HG03280 (cell line): ENCODE results near the gene OSBPL5.

ENCODE experiments used
- ATAC-seq: cut with Tn5 transposase; IDR thresholded peaks from one replicate; pipeline ENCODE4 v1.9.1; 2021; ENCODE audit warnings: mild to moderate bottlenecking, moderate library complexity; ENCODE audit not compliant: unreplicated experiment

The OSBPL5 gene

DNA sequence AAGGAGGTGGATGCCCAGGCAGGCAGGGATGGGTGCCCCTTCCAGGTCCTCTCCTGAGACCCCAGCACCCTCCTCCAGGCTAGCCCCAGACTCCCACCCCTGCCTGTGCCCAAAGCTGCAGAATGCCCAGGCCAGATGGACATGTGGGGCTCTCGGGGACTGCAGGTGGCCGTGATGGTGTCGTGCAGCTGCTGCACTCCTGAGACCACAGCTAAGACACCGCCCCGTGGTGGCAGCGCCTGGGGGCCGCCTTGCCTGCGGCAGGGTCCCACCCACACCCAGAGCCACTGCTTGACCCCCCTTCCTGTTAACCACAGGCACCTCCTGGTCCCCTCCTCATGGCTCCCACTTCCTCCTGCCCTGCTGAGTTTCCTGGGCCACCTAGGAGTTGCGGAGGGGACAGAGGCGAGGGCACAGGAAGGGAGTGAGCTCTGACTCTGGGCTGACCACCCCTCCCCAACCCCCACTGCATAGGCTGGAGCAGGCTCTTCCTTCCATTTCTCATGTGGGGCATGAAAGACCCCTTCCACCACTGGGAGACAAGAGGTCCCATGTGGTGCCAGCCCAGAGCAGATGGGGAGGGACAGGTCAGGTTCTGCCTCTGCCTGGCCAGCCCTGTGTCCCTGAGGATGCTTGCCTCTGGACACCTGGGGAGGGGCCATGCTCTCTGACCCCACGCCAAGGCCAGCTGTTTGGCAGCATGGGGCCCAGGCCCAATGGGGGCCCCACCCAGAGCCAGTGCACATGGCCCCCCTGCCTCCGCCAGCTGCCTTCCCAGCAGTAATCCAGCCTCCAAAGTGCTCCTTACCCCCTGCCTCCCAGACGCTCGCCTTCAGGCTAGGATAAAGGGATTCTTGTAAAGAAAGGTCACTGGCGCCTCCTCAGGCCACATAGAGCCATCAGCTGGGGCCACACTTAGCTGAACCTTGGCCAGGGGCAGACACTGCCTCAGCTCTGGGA is 29.3 kb downstream of the OSBPL5 start:
- ATAC-seq, result no peak

DNA sequence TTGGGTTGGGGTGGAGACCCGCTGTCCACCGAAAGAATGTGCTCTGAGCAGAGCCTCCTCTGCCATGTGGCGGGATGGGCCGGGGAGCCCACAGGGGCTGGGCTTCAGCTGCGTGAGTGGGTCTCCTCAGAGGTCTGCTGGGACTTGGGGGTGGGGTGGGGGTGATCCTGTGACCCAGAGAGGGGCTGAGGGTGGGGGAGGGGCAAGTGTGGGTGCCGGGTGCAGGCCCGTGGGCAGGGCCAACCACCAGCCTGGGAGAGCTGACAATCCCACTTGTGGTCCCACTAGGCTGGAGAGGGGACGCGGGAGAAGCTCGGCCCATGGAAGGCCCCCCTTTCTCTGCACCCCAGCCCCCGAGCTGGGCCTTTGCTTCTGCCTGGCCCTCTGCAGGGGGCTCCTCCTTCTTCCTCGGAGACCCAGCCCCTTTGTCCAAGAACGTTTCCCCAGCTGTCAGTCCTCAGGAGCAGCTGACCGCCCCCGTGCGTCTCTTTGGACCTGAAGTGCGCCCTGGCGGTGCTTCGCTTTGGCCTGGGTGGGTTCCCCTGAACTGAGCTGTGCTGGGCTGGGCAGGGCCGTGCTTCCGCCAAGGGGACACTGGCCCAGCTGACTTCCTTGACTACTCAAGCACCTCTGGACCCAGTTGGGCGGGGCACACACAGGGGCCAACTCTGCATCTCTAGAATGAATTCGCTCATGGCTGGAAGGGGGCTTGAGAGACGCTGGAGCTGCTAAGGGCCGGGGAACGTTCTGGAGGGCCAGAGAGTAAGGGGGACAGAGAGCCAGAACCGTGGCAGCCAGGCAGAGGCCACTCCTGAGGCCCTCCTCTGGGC is 30.2 kb downstream of the OSBPL5 start:
- no peak for ATAC-seq

DNA sequence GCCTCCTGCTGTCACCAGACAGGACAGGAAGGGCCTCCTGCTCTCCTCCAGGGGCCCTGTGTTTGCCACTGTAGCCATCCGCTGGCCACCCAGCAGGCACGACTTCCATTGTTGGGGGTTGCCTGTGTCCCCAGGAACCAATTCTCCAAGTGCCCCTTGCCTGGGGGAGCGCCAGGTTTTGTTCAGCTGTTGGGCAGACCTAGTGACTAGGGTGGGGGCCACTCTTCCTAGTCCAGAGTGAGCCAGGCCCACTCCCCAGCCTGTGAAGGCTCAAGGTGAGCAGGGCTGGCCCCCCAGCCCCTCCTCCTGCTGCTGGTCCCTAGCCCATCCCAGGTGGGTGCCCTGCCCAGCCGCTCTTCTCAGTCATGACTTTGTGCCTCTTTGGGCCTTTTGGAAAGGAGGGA is 30.9 kb downstream of the OSBPL5 start:
- no peak for ATAC-seq

DNA sequence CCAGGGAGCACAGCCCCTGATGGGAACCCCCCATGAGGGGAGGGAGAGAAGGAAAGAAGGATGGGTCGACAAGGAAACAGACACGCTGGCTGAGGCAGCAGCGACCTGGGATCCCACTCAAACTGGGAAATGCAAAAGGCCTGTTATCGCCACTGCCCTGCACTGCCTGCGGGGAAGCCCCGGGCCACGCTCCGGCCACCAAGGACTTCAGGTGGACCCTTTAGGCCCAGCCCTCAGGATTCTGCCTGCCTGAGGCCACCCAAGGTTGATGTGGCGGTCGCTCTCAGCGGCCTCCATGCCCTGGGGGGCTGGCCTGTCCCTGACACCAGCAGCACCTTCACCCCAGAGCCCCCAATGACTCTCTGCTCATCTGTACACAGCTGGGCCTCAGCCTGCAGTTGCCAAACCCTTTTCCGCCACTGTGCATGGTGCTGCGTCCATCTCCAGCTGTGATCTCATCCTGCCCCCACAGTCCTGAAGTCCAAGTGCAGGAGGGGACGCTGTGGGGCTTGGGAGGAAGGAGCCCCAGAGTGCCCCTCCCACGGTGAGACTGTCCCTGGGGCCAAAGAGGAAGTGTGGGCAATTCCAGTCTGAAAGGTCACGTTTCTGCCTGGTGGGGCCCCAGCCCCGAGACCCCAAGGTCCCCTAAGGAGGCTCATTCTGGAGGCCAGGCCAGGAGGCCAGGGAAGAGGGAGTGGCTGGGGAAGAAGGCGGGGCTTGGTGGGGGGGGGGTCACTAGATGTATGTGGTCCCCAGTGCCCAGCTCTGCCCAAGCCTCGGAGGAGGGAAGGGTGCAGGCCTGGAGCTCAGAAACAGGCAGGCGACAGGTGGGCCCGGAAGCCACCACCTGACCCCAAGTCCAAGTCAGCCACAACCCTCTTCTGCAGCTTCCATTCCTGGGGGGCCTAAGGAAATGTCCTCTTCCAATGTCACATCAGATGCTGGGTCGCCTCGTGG is 31.6 kb downstream of the OSBPL5 start:
- ATAC-seq, result no peak

DNA sequence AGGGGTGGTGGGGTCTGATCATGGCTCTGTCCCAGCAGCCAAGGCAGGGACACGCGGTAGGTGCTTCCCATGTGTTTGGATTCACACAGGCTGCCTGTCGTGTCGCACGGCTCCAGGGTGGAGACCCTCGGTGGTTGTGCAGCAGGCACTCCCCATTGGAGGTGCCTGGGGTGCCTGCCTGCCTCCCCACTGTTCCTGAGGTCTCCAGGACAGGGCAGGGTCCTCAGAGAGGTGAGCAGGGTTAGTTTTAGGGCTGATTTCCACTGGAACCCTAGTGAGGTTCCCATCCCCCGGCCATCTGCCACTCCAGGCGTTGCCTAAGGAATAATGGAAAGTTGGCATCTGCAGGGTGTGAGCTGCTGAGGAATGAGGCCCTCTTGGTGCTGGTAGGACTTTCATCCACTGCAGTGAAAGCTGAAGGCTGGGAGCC is 32.3 kb downstream of the OSBPL5 start:
- no peak for ATAC-seq

DNA sequence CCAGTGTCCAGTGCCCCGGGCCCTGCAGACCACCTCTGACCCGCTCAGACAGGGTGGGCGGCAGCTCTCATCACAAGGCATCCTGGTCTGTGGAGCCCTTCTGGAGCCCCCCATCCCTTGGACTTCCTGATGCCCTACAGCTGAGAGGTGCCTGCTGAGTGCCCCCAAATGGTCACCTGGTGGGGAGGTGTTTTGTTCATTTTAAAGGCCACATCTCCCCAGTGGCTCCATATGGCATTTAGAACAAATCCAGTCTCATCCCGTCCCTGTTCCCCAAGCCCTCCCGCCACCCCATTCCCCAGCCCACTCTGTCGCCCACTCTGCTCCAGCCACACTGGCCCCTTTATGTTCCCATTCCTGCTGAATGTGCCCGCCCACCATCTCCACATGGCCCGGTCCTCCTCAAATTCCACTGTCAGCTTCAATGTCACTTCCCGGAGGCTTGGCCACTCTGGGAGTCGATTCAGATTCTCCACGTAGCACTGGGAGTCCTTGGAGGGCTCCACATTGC is 32.8 kb downstream of the OSBPL5 start:
- no peak for ATAC-seq

DNA sequence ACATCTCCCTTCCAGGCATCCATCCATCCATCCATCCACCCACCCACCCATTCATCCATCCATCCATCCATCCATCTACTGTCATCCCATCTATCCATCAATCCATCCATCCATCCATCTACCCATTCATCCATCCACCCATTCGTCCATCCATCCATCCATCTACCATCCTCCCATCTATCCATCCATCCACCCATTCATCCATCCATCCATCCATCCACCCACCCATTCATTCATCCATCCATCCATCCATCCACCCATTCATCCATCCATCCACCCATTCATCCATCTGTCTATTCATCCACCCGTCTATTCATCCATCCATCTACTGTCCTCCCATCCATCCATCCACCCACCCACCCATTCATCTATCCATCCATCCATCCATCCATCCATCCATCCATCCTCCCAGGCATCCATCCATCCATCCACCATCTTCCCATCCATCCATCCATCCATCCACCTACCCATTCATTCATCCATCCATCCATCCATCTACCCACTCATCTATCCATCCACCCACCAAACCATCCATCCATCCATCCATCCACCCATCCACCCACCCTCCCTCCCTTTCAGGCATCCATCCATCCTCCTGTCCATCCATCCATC is 33.7 kb downstream of the OSBPL5 start:
- no peak for ATAC-seq

DNA sequence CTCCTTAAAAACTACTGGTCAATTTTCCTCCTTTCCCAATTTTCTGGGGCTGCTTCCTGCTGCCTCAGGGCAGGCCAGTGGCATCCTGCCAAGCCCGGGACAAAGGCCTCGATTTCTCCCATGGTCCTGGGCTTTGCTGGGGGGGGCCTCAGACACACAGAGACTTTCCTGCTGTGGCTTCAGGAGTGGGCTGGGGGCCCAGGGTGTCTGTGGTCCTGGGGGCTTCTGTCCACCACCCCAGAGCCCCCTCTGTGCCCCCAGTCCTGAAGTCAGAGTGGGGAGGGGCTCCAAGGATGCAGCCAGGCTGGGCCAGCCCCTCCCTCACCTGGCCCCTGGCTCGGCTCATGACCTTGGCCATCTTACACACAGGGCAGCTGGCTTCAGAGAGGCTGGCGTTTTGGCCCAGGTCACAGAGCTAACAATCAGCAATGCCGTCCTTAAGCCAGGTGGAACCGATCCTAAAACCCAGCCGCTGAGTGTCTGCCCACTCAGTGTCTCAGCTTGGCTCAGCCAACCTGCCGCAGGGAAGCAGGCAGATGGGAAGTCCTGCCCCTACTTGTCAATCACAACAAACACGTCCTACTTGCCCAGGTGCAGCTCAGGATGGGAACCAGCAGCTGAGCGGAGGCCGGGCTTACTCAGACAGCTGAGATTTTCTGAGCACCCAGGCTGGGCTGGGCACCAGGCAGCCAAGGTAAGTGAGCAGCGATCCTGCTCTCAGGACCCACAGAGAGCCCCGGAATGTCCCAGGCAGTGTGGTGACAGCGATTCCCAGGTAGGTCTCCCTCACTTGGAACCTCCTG is 34.6 kb downstream of the OSBPL5 start:
- no peak for ATAC-seq

DNA sequence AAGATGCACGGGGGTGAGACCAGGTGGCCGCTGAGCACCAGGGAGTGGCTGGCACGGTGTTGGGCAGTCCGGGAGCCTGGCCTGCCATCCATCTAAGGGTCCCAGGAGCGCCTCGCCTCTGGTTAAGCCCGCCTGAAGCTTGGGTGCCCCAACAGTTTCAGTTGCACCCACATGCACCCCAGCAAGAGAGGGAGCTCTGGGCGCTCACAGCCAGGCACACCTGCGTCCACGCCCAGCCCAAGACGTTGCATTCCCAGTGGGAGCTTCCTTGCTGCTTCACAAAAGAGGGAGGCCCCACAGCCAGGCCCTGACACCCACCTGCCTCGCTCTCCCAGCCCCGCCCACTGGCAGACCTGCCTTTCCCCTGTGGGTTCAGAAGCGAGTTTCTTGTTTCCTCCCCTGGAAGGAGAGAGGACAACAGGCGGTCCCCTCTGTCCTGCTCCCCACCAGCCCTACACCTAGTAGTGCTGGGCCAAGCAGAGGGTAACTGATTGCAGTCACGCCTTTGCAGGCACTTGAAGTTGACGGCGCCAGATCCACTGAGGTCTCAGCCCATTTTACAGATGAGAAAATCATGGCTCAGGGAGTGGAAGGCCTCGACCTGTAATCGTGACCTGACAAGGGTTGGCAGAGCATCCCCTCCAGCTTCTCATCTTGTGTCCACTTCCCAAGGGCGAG is 35.4 kb downstream of the OSBPL5 start:
- ATAC-seq, result no peak

DNA sequence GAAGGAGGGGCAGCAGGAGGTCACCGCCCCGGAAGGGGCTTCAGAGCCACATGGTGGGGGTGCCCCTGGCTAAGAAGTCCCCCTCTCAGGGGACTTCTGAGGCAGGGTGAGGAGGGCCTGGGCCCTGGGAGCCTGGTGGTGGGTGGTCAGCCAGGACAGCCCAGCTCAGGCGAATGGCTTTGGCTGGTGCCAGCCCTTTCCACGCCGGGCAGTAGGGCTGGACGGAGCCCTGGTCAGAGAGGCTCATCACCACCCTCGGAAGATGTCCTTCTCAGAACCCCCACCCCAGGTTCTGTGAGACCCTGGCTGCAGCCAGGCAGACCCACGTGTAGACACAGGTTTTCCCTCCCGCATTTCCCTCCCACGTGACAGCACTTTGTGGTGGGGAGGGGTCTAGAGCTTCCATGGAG is 35.9 kb downstream of the OSBPL5 start:
- ATAC-seq, result no peak

DNA sequence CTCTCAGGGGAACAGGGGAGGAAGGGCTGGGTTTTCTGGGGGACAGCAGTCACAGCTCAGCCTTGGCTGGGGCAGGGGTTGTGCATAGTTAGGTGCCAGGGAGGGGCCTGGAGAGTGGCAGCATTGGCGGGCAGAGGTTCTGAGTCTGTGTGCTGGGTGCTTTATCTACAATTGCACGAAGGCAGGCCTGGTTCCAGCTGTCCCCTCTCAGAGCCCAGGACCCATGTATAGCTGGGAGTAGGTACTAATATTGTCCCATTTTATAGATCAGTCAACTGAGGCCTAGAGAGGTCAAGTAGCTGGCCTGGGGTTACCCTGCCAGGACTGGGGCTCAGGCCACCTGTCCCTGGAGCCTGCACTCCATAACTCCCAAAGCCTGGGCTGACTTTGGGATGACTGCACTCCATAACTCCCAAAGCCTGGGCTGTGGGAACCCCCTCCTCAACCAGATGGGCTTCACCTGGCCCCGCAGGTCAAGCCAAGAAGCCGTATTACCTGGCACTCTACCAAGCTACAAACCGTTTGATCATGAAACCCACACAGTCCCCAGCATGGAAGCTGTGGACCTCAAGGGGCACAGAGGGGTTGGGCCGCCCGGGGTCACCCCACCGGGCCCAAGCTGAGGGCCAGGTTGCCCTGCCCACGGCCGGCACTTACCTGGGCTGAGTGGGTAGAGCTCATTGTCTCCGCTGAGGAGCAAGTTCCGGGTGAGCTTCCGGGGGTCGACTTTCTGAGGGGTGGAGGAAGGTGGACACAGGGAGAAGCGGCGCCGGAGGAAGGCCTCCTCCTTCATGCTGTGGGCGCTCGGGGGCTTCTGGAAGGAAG is 36.5 kb downstream of the OSBPL5 start:
- ATAC-seq, result no peak

DNA sequence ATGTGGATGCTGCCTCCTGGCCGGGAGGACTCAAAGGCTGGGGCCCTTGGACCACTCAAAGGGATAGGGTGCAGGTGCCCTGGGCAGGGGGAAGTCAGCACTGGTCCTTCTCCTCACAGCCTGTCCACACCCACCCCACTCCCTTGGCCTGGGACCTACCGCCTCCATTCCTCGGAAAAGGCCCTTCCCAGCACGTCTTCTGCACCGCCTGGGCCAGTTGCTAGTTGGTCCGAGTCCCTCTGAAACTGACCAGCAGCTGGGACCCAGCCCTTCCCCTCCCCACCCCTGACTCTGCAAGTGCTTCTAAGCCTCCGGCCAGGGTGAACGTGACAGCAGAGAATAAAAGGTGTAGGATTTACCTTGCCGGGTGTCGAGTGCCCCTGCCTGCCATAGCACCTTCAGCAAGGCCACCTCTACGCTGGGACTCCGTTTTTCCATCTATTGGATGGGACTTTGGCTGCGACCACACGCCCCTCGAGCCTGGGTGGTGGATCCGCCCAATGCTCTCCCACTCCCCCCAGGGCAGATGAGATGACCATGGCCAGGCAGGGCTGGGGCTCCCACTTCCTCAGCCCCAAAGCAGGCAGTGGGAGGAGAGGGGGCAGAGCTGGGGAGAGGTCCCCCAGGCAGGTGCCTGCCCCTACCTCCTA is 37.3 kb downstream of the OSBPL5 start:
- no peak for ATAC-seq

DNA sequence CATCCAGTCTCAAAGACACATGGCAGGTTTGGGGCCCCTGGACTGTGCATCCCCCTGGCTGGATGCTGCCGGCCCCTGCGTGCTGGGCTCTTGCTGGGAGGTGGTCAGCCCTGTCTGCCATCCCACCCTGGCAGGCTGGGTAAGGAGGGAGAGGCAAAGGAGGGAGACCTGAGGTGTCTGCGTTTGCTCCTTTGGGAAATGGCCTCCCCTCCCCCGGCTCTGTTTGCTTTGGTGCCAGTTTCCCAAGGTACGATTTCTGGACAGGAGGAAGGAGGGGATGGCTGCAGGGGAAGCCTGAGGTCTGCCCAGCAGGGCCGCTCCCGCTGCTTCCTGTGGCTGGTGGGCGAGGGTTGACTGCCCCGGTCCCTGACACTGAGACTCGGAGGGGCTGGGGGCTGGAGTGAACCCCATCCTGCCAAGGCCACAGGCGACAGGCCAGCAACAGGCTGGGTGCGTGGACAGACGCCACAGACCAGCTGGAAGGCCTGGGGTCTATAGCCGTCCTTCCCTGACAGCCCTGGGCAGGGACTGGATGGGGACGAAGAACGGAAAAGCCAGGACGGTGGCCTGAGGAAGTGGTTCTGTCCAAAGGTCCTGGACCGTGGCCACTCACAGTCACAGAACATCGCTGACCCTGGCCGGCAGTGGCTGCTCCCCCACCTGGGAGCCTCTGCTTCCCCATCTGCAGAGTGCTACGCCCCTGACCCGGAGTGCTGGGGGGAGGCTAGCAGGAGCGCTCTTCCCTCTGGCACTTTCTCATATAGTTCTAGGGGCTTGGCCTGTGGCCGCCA is 38.0 kb downstream of the OSBPL5 start:
- ATAC-seq, result no peak

DNA sequence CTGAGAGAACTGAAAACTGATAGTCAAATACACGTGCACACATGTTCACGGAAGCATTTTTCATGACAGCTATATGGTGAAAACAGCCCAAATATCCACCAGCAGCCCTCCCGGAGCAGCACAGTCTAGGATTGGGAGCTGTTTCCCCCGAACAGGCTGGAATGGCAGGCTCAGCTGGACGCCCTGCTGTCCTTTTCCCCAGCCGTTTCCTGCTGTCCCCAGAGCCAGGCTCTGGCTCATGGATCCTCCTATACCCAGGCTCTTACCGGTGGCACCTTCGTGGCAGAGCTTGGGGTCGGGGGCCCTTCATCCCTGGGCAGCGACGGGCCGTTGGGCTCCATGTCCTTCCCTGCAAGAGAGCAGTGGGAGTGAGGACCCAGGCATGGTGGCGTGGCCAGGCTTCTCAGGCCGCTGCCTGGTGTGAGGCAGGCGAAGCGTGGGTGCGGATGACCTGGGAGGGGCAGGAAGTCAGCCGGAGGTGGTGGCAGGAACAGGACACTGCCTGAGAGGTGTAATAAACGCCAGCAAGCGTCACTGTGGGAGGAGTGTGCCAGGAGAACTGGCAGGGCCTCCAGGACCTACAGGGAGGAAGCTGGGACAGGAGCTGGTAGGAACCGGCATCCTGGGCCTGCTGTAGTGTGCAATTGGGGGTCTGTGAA is 38.8 kb downstream of the OSBPL5 start:
- no peak for ATAC-seq

DNA sequence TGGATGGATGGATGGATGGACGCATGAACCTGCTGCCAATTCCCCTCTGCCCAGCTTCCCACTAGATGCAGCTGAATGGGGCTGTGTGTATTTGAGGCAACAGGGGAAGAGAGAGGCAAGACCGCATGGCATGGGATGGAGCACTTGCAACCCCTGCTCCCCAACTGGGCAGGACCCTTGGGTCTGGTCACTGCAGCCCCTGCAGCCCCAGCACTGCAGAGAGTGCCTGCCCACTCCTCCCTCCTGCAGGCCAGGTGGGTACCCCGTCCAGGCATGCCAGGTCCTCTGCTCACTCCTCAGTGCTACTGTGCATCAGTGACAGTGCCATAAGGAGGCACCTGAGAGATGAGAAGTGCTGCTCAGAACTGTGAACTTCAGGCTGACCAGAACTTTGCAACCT is 40.3 kb downstream of the OSBPL5 start:
- no peak for ATAC-seq
